ENCODE results near the gene BCL6B. TPM values are rescaled to one million over a fixed set of nuclear protein-coding genes. Genes with fewer than 3 reads are reported as not detected.
"Not testable (repeated sequence)": the region's sequence is repeated elsewhere in the genome, so short reads cannot be mapped to it uniquely, and the experiment has no call there.

BCL6B gene
- total RNA-seq, 1 donor from 2014 or later, result 0.42 TPM

- DNase-seq (ENCODE audit: low read depth, low spot score), result no peak
- H3K9me3 Mint-ChIP-seq, result no peaks in the 10 kb centered on the region
- TF ChIP-seq CTCF (conservative IDR thresholded peaks at IDR 0.05), result no peak
These were observed 20.8 kb downstream of the BCL6B start, which contains the start of gene SLC16A11 for GRCh38 chr17:7043497-7044198. Gene SLC16A11, minus strand, starts transcription at chr17:7044092. Its CDS starts 579 bp downstream, at chr17:7043513.

GRCh38 chr17:7045492-7046126 is 22.8 kb downstream of the BCL6B start:
- peak; percentile 33 for DNase-seq (ENCODE audit: low read depth, low spot score)
- Mint-ChIP-seq H3K4me1 (peaks cover 35% of the 10 kb centered on the region), H3K4me3 (peak overlapping the region; percentile 55), H3K36me3 (ENCODE audit: low read depth) (no peaks in the 10 kb centered on the region), H3K27me3 (ENCODE audit: low read depth) (peaks cover 82% of the 10 kb centered on the region), H3K9me3 (no peaks in the 10 kb centered on the region), H3K27ac (ENCODE audit: unreplicated experiment) (no peak overlapping the region)
- peak; percentile 98 for TF ChIP-seq CTCF (conservative IDR thresholded peaks at IDR 0.05)

More at GRCh38 chr17:7043497-7044198, 20.8 kb downstream of the BCL6B start, which contains the start of gene SLC16A11:
- H3K4me3 Mint-ChIP-seq, result no peak within 1 kb of the TSS
- peaks cover 35% of the 10 kb centered on the region for H3K4me1 Mint-ChIP-seq
- H3K36me3 Mint-ChIP-seq (ENCODE audit: low read depth), result no peaks in the 10 kb centered on the region
- H3K27me3 Mint-ChIP-seq (ENCODE audit: low read depth), result peaks cover 84% of the 10 kb centered on the region
- no peak within 1 kb of the TSS for H3K27ac Mint-ChIP-seq (ENCODE audit: unreplicated experiment)

GRCh38 chr17:7046127-7046724 is 23.4 kb downstream of the BCL6B start:
- TF ChIP-seq CTCF (conservative IDR thresholded peaks at IDR 0.05), result no peak
- H3K9me3 Mint-ChIP-seq, result no peaks in the 10 kb centered on the region
- peaks cover 79% of the 10 kb centered on the region for H3K27me3 Mint-ChIP-seq (ENCODE audit: low read depth)
- H3K4me1 Mint-ChIP-seq, result peaks cover 34% of the 10 kb centered on the region
- peak overlapping the region; percentile 55 for H3K4me3 Mint-ChIP-seq
- DNase-seq (ENCODE audit: low read depth, low spot score), result no peak
- no peak overlapping the region for H3K27ac Mint-ChIP-seq (ENCODE audit: unreplicated experiment)
- H3K36me3 Mint-ChIP-seq (ENCODE audit: low read depth), result no peaks in the 10 kb centered on the region

- H3K36me3 Mint-ChIP-seq (ENCODE audit: low read depth); H3K27ac Mint-ChIP-seq (ENCODE audit: unreplicated experiment); DNase-seq (ENCODE audit: low read depth, low spot score); H3K9me3 Mint-ChIP-seq: not testable (repeated sequence)
- Mint-ChIP-seq H3K4me1 (peaks cover 28% of the 10 kb centered on the region), H3K4me3 (peak overlapping the region; percentile 55), H3K27me3 (ENCODE audit: low read depth) (peaks cover 73% of the 10 kb centered on the region)
These were observed 24.0 kb downstream of the BCL6B start for GRCh38 chr17:7046725-7047397.

GRCh38 chr17:7047566-7047965 is 24.7 kb downstream of the BCL6B start:
- peaks cover 31% of the 10 kb centered on the region for H3K4me1 Mint-ChIP-seq
- no peak overlapping the region for H3K4me3 Mint-ChIP-seq
- no peaks in the 10 kb centered on the region for H3K9me3 Mint-ChIP-seq
- no peaks in the 10 kb centered on the region for H3K36me3 Mint-ChIP-seq (ENCODE audit: low read depth)
- H3K27ac Mint-ChIP-seq (ENCODE audit: unreplicated experiment), result no peak overlapping the region
- no peak for DNase-seq (ENCODE audit: low read depth, low spot score)
- H3K27me3 Mint-ChIP-seq (ENCODE audit: low read depth), result peaks cover 70% of the 10 kb centered on the region
- no peak for TF ChIP-seq CTCF (conservative IDR thresholded peaks at IDR 0.05)
